ENCODE measurements around the gene POLD3. TPM values are rescaled to one million over a fixed set of nuclear protein-coding genes. Genes with fewer than 3 reads are reported as not detected.

POLD3 gene
- total RNA-seq, 4 donors from 2014 or later, result 9.7 to 17.5 (median 12.1) TPM

DNA sequence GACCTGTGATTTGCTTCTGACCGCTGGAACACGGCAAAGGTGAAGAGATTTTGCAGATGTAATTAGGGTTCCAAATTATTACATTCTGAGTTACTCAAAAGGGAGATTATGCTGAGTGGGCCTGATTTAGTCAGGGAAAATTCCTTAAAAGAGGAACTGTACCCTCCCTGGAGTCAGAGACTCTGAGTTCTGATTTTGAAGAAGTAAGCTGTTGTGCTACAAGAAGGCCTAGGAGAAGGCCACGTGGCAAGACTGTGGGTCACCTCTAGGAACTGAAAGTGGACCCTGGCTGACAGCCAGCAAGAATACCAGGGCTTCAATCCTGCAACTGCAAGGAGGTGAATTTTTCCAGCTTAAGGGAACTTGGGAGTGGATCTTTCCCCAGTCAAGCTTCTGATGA lies 93.5 kb downstream of the POLD3 start:
- TF ChIP-seq, protein P1, sequence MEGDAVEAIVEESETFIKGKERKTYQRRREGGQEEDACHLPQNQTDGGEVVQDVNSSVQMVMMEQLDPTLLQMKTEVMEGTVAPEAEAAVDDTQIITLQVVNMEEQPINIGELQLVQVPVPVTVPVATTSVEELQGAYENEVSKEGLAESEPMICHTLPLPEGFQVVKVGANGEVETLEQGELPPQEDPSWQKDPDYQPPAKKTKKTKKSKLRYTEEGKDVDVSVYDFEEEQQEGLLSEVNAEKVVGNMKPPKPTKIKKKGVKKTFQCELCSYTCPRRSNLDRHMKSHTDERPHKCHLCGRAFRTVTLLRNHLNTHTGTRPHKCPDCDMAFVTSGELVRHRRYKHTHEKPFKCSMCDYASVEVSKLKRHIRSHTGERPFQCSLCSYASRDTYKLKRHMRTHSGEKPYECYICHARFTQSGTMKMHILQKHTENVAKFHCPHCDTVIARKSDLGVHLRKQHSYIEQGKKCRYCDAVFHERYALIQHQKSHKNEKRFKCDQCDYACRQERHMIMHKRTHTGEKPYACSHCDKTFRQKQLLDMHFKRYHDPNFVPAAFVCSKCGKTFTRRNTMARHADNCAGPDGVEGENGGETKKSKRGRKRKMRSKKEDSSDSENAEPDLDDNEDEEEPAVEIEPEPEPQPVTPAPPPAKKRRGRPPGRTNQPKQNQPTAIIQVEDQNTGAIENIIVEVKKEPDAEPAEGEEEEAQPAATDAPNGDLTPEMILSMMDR (IDR thresholded peaks at IDR 0.05), result no peak
- no peak for ATAC-seq (ENCODE audit: low FRiP score)
- DNase-seq (ENCODE audit: low spot score), result no peak

DNA sequence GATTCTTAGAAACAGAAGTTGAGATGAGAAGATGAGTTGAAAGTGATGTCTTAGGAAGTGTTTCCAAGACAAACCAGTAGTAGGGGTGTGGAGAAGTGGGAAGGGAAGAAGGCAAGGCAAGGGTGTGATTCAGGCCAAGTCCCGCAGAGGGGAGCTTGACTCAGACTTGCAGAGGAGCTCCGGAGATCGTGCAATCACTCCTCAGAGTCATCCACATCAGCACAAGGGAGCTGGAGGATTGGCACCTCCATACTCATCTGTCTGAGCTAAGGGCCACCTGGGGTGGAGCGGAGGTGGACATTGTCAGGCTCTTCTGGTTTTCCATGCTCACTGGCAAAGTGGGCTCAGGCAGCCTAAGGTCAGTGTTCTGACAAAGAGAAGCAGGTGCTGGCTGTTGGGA lies 94.4 kb downstream of the POLD3 start:
- DNase-seq (ENCODE audit: low spot score) (no peak), ATAC-seq (ENCODE audit: low FRiP score) (peak; percentile 51)
- TF ChIP-seq, protein P1 (IDR thresholded peaks at IDR 0.05), result no peak

DNA sequence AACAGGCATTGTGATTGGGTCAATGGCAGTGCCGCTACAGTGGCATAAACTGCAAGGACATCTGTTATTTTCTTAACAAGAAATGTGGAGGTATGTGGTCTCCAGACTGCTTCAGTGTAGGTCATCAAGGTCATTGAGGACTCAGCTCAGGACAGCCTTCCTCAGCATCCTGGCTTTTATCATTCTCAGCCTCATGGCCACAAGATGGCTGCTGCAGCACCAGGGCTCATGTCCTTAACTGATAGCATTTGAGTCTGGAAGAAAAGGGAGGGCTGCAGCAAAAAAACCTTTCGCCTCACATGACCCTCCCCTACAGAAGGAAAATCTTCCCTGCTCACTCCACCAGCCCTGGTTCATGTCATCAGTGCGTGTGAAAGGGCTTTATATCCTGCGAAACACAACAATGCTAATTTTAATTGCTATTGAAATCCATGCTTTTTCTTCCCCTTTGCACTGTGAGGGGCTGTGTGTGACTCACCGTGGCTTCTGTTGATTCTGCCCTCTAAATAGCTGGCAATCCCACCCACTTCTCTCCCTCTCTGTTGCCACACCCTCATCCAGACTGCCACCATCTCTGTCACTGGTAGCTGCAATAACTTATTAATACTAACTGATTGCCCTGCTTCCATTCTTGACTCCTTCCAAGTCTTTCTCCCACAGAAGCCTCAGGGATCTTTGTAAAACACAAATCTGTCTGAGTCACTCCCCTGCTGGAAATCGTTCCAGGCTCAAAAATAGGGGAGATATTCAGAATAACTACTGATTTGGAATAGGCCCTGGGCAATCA lies 95.0 kb downstream of the POLD3 start:
- DNase-seq (ENCODE audit: low spot score), result no peak
- TF ChIP-seq, protein P1 (IDR thresholded peaks at IDR 0.05), result no peak
- no peak for ATAC-seq (ENCODE audit: low FRiP score)

DNA sequence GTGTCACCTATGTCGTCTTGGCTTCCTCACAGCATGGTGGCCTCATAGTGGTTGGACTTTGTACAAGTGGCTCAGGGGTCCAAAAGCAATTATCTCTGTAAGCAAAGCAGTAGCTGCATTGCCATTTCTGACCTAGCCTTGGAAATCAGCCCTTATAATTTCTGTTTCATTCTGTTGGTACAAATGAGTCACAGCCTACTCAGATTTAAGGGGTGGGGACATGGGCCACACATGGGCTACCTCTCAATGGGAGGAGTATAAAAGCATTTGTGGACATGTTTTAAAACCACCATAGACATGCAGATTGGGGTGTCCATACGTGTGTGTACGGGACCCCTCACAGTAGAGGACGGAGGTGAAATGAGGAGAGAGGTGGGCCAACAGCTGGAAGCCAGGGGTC lies 97.3 kb downstream of the POLD3 start:
- ATAC-seq (ENCODE audit: low FRiP score), result no peak

DNA sequence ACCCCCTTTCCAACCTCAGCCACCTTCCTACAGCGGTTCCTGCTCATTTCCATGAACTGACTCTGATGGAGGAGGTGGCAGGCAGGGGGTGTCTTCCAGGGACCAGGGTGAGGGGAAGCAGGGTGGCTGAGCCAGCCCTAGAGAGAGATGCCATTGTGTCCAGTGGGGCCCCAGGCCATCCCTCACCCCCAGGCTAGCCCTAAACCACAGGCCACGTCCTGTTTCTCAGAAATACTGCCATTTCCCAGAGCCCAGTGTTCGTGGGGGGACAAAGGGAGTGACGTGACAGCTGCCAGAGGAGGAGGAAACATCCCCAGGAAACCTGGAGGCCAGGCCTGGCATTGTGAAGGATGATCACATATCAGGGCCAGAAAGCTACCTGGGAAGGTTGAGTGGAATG lies 99.4 kb downstream of the POLD3 start:
- ATAC-seq (ENCODE audit: low FRiP score) (no peak), DNase-seq (ENCODE audit: low spot score) (no peak)
- TF ChIP-seq, protein P1 (IDR thresholded peaks at IDR 0.05), result no peak

More for the DNA sequence above, 97.3 kb downstream of the POLD3 start:
- TF ChIP-seq, protein P1 (IDR thresholded peaks at IDR 0.05), result no peak
- no peak for DNase-seq (ENCODE audit: low spot score)

Small RNAs within 50 kb of the gene (small RNA-seq; reads per million reads assigned to genes)
- gene RANP3 (not detected), gene RN7SKP297 (not detected)

Other genes with a start within 250 kb of the POLD3 start
- gene PGM2L1, start 194.1 kb upstream of the POLD3 start, total RNA-seq, result 1 to 10 TPM; 2.7 to 4.5 (median 3.1) TPM
- 10 to 100 TPM in 3 of 4 donors, 1 to 10 TPM in 1; 8.9 to 18.1 (median 11.0) TPM for gene KCNE3, start 125.0 kb upstream of the POLD3 start, total RNA-seq
- 1 to 10 TPM; 2.2 to 4.7 (median 3.4) TPM for gene LIPT2, start 98.9 kb upstream of the POLD3 start, total RNA-seq
- under 1 TPM in 2 of 4 donors, not detected in 2; 0.28 to 0.96 TPM for gene CHRDL2, start 138.8 kb downstream of the POLD3 start, total RNA-seq
- gene RNF169, start 156.3 kb downstream of the POLD3 start, total RNA-seq, result 10 to 100 TPM; 15.2 to 27.3 (median 20.4) TPM

Data from omental fat pad (tissue), 4 donors.